Measurements from ENCODE around the gene PALB2. TPM values are rescaled to one million over a fixed set of nuclear protein-coding genes. Genes with fewer than 3 reads are reported as not detected.

The PALB2 gene
- total and polyA plus RNA-seq, 2 of the 13 experiments (the other 11 are each of a cell fraction or from before 2014, with no cell fraction given): 12.1 to 40.9 TPM

- TF ChIP-seq ZNF446 (CRISPR knock-in tag; IDR thresholded peaks at IDR 0.05) (peak; percentile 87; the same call in 1 of the 2 replicates), ZNF513 (CRISPR knock-in tag; conservative IDR thresholded peaks at IDR 0.05) (no peak), ZNF24 (IDR thresholded peaks at IDR 0.05) (0 out of 2 replicates have a peak, but pooled peaks have one; percentile 3), MYPOP (CRISPR knock-in tag; IDR thresholded peaks at IDR 0.05) (no peak), BORCS8-MEF2B (CRISPR knock-in tag; IDR thresholded peaks at IDR 0.05) (peak; percentile 4; the same call in 1 of the 2 replicates), ZNF788 (CRISPR knock-in tag; IDR thresholded peaks at IDR 0.05; ENCODE audit: borderline replicate concordance) (0 out of 2 replicates have a peak, but pooled peaks have one; percentile 23), ZSCAN20 (CRISPR knock-in tag; IDR thresholded peaks at IDR 0.05; ENCODE audit: borderline replicate concordance) (no peak; the same call in 1 of the 2 replicates), ZNF580 (CRISPR knock-in tag; IDR thresholded peaks at IDR 0.05; ENCODE audit: borderline replicate concordance, low read depth) (no peak), SNRNP70 (IDR thresholded peaks at IDR 0.05; ENCODE audit: low read depth, low read length) (no peak), ZFY (CRISPR knock-in tag; IDR thresholded peaks at IDR 0.05) (peak; percentile 43), NAIF1 (CRISPR knock-in tag; IDR thresholded peaks at IDR 0.05; ENCODE audit: borderline replicate concordance) (0 out of 2 replicates have a peak, but pooled peaks have one; percentile 42), SNAPC5 (CRISPR knock-in tag; IDR thresholded peaks at IDR 0.05; ENCODE audit: borderline replicate concordance) (no peak), RXRB (CRISPR knock-in tag; IDR thresholded peaks at IDR 0.05; ENCODE audit: borderline replicate concordance) (no peak), ZNF563 (CRISPR knock-in tag; IDR thresholded peaks at IDR 0.05) (peak; percentile 93), ZNF329 (CRISPR knock-in tag; IDR thresholded peaks at IDR 0.05; ENCODE audit: low read depth) (peak; percentile 92; the same call in 1 of the 2 replicates), SOX6 (IDR thresholded peaks at IDR 0.05) (no peak), SOX6 (CRISPR knock-in tag; IDR thresholded peaks at IDR 0.05) (no peak), KDM4B (CRISPR knock-in tag; IDR thresholded peaks at IDR 0.05) (peak; percentile 14; the same call in 1 of the 2 replicates), NR2F1 (CRISPR knock-in tag; IDR thresholded peaks at IDR 0.05) (no peak), ETV6 (CRISPR knock-in tag; conservative IDR thresholded peaks at IDR 0.05) (0 out of 2 replicates have a peak, but pooled peaks have one; percentile 49), ZNF790 (CRISPR knock-in tag; IDR thresholded peaks at IDR 0.05; ENCODE audit: borderline replicate concordance) (no peak; the same call in 1 of the 2 replicates), TEAD3 (CRISPR knock-in tag; optimal IDR thresholded peaks at IDR 0.05; ENCODE audit: borderline replicate concordance) (peak; percentile 19), HNRNPK (IDR thresholded peaks at IDR 0.05; ENCODE audit: low read depth, low read length, poor library complexity, severe bottlenecking) (no peak), SALL2 (CRISPR knock-in tag; IDR thresholded peaks at IDR 0.05) (no peak), ARNTL (CRISPR knock-in tag; IDR thresholded peaks at IDR 0.05) (no peak), NCOA5 (CRISPR knock-in tag; IDR thresholded peaks at IDR 0.05) (no peak)
These were observed 83.1 kb downstream of the PALB2 start (continued) for GRCh38 chr16:23557779-23558702.

Data from HepG2 (cell line).